GM19023 (cell line): ENCODE results near the gene MYO9B.

Experiments
- ATAC-seq: cut with Tn5 transposase; IDR thresholded peaks from one replicate; pipeline ENCODE4 v1.9.1; 2021; ENCODE audit warnings: mild to moderate bottlenecking, moderate library complexity; ENCODE audit not compliant: unreplicated experiment

The MYO9B gene

DNA sequence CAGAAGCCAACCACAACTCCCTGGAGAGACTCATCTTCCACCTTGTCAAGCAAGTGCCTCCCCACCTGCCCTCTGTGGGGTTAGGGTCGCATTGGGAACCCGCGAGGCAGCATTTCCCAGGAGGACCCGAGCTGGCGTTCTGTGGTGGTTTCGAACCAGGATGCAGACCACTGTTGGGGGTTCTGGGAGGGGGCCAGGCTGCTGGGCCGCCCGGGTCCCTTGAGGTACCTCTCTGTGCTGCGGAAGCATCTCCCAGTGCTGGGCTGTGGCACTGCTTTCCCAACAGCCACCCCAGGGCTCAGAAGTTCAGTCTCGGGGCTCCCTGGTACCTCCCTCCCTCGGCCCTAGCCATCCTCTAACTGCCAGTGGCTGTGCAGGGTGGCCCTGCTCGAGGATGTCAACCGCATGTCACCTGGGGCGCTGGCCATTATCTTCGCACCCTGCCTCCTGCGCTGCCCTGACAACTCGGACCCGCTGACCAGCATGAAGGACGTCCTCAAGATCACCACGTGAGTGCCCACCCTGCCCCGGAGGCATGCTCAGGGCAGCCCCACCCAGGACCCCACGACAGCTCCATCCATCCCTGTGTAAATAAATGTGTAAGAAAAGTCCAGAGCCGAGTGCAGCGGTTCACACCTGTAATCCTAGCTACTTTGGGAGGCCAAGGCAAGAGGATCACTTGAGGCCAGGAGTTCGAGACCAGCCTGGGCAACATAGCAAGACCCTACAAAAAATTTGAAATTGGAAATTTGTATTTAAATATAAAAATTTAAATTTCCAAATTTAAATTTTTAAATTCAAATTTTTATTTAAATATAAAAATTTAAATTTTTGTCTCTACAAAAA is 131.4 kb downstream of the MYO9B start:
- no peak for ATAC-seq

DNA sequence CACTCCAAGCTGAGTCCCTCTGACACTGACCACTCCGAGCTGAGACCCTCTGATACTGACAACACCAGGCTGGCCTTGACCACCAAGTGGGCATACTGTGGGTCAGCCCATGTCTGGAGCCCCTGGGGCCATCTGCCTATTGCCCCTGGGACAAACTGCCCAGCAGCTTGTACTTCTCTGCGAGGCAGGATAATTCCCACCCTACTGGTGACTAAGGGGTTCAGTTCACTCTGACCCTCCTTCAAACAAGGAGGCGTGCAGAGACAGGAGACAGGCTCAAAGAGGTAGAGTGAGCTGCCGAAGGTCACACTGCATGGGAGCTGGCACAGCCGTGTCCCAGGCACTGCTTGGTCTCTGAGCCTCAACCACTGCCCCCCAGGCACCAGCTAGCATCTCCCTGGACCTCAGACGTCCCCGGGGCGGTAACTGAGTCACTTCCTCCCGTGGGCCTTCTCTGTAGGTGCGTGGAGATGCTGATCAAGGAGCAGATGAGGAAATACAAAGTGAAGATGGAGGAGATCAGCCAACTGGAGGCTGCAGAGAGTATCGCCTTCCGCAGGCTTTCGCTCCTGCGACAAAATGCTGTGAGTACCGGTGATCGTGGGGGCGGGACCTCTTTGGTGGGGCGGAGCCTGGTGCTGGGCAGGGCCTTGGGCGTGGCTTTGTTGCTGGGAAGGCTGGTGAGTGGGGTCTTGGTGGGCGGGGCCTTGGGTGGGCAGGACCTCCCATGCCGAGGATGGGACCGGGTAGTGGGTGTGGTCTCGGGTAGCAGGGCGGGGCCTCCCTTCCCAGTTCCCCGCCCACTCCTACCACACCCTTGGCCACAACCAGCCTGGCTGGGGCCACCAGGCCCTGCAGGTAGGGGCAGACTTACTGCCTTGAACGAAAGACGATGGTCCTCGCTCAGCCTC is 133.8 kb downstream of the MYO9B start:
- ATAC-seq, result no peak

DNA sequence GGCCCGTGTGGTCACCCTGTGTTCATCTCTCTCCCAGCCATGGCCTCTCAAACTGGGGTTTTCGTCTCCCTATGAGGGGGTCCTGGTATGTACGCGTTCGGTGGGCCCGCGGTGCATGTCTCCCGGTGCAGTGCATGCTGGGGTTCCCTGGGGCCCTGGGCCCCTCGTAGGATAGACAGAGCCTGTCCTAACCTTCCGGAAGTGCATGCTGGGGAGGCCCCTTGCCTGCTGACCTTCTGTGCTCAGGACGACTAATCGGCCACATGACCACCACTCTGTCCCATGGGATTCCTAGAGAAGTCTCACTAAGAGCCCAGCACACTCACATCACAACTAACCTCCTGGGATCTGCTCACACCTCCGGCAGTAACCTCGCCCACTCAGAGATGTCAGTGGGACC is 134.7 kb downstream of the MYO9B start:
- no peak for ATAC-seq

DNA sequence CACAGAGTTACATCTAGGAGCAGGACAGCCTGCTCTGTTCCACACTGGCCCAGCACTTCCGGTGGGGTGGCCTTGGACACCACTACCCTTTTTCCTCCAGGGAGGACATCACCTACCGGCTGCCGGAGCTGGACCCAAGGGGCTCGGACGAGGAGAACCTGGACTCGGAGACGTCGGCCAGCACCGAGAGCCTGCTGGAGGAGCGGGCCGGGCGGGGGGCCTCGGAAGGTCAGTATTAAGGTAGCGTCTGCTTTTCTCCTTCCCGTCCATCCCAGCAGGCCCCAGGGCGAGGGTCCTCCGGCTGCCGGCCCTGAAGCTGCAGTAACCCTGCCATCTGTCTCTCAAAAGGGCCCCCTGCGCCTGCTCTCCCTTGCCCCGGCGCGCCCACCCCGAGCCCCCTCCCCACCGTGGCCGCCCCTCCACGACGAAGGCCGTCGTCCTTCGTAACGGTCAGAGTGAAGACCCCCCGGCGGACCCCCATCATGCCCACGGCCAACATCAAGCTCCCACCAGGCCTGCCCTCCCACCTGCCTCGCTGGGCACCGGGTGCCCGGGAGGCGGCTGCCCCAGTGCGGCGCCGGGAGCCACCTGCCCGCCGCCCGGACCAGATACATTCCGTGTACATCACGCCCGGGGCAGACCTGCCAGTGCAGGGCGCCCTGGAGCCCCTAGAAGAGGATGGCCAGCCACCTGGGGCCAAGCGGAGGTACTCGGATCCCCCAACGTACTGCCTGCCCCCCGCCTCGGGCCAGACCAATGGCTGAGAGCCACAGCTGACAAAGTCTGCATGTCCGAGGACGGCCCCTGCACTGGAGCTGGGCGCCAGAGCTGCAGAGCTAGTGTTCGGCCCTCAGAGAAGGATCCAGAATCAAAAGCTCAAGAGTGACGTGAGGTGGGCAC is 136.2 kb downstream of the MYO9B start:
- ATAC-seq, result no peak

DNA sequence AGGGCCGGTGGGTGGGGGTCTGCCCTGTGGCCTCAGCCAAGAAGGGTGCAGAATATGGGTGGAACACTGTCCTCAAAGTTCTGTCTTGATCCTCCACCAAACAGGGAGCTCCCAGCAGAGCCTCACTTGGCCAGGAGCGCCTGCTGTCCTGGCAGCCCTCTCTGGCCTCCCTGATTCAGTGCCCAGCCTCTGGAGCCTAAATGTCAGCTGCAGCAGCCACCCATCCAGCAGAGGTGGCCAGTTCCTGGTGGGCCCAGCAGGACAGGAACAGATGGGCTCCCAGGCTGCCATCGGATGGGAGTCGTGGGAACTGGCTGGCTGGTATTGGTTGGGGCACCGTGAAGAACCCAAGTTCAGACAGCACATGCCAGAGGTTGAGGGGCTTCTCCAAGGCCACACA is 137.8 kb downstream of the MYO9B start:
- no peak for ATAC-seq

DNA sequence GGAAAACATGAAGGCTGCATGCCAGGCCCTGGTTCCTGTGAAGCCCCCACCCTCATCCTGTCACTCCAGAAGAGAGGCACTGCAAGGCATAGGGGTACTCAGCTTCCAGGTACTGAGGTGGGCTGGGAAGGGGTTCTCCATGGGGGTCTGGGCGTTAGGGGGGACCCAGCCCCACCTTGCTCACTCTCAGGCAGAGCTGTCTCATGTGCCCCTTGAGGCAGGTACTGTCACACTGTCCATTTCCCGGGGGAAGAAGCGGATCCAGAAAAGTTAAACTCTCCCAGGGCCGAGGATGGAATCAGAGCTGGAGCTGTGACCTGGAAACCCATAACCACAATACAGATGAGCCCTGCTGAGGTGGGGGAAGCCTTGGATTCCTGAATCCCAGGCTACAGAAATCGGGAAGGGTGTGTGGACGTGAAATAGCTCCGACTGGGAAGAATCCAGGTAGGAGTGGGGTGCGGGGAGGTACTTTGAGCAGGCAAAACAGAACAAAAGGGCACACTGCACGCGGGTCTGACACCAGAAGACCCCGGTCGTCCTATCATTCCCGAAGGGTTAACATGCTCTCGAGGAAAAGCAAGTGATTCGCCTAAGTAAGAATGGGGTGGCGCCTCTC is 139.0 kb downstream of the MYO9B start:
- ATAC-seq, result no peak

DNA sequence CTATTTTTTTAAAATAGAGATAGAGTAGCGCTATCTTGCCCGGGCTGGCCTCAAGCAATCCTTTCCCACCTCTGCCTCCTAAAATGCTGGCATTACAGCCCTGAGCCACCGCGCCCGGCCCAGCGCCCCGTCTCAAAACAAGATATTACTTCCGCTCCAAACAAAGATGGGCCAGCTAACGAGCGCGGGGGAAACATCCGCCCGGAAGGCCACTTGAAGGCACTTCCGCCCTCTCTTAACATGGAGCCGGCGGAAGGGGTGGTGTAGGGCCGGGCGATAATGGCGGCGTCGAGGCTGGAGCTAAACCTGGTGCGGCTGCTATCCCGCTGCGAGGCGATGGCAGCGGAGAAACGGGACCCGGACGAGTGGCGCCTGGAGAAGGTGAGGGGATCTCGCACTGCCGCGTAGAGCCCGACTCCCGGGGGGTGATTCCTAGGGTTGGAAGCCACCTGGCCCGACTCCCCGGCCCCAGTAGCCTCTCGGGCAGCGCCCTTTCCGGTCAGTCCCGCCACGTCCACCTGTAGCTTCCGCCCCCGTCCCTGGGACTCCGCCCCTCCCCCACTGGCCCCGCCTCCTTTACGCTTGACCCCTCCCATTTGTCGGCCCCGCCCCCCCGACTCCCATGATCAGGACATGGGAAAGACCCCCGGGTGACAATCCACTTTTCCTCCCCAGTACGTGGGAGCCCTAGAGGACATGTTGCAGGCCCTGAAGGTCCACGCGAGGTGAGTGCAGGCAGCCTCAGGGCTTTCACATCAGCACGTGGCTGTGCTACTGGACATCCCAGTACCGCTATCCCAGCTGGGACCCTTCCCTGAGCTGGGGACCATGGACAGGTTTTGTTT is 139.8 kb downstream of the MYO9B start, which contains the start of gene USE1:
Gene USE1 (plus strand): TSS at position 231 of the 845 bp plus-strand sequence. CDS start 49 bp downstream, at position 280.
- peak; percentile 82 for ATAC-seq

DNA sequence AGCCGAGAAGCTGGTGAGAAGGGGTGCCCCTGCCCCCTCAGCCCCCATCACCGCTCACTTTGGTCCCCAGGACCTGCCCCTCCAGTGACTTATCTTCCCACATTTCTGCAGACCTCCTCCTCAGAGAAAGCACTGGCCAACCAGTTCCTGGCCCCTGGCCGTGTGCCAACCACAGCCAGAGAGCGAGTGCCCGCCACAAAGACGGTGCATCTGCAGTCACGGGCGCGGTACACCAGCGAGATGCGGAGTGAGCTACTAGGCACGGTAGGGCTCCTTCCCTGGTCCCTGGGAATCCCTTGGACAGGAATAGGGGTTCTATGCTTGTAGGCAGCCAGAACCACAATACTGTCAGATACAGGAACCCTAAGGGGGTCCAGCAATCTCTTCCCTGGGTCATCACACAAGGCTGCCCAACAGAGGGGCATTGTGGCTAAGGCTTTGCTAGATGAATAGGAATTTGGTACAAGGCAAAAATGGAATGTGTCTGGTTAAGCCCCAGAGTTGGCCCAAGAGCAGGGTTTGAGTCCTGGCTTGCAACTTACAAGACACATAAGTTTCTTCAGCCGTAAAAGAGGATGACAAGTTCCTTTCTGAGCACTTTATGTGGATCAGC is 140.6 kb downstream of the MYO9B start:
- no peak for ATAC-seq

DNA sequence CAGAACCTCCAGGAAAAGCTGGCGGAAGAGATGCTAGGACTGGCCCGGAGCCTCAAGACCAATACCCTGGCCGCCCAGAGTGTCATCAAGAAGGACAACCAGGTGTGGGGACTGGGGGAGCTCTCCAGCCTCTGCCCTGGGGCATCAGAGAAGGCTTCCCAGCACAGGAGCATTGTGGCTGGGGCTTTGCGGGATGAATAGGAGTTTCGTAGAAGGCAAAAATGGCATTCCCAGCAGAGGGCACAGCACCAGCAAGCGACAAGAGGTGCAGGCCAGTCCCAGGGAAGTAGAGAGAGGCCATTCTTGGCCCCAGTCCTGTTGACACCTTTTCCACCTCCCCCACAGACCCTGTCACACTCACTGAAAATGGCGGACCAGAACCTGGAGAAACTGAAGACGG is 143.7 kb downstream of the MYO9B start:
- no peak for ATAC-seq

DNA sequence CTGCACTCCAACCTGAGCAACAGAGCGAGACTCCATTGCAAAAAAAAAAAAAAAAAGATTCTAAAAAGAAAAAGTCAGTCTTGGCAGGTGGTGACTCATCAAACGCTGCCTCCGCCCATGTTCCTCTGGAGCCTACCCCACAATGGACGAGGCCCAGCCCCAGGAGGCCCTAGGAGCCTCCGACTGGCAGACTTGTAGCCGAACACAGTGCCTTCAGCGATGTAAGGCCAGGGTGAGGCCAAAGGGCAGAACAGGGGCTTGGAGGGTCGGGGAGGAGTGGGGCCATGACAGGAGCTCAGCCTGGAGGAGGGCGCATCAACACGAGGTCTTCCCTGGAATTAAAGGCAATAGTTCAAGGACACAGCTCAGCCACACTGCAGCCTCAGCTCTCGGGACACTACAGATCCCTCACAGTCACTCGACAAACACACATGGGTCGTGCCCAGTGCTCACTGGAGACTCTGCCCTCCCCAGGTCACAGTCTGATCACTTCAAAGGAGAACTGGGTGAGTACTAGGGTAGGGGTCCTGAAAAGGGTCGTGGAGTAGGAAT is 144.7 kb downstream of the MYO9B start:
- ATAC-seq, result no peak

DNA sequence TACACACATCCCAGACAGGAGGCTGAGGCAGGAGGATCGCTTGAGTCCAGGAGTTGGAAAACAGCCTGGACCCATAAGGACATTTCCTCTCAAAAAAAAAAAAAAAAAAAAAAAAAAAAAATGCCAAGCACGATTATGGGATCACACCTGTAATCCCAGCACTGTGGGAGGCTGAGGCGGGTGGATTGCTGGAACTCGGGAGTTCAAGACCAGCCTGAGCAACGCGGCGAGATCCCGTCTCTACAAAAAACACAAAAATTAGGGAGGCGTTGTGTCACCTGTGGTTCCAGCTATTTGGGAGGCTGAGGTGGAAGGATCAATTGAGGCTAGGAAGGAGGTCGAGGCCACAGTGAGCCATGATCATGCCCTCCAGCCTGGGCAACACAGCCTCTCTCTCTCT is 149.5 kb downstream of the MYO9B start:
- ATAC-seq, result no peak

DNA sequence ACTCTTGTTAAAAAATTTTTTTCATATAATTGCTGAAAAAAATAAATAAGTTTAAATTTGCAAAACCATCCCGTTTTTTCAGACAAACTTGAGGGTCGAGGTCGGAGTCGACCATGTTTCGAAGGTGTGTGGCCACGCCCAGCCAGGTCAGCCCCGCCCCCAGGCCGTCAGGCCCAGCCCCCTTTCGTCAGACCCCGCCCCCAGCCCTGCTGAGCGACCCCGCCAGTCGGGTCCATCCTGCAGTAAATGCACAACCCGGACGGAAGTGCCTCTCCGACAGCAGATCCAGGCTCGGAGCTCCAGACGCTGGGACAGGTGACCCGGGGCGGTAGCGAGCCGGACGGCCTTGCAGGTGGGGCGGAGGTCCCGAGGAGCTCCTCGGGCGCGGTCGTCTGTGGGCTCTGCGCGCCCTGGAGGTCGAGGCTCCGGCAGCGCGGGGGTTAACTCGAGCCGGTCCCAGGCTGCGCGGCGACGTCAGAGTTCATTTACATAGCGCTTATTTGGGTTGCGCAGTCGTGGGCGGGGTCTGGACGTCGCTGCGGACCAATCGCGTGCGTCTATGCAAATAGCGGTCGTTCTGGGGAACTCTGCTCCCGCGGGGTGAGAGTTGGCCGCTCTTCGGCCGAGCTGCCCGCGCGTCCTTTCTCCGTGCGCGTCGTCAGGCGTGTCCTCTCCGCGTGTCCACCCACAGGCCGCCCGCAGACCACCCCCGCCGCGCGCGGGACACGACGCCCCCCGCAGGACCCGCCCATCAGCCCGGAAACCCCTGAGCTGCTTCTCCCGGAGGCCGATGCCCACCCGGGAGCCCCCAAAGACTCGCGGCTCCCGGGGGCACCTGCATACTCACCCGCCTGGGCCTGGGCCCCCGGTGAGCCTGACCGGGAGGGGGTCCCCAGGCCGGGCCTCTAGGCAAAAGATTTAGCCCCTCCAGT is 150.7 kb downstream of the MYO9B start, which contains the start of gene OCEL1:
Gene OCEL1 (plus strand): TSS at position 225 of the 932 bp plus-strand sequence. CDS start 22 bp downstream, at position 247.
- peak; percentile 91 for ATAC-seq

DNA sequence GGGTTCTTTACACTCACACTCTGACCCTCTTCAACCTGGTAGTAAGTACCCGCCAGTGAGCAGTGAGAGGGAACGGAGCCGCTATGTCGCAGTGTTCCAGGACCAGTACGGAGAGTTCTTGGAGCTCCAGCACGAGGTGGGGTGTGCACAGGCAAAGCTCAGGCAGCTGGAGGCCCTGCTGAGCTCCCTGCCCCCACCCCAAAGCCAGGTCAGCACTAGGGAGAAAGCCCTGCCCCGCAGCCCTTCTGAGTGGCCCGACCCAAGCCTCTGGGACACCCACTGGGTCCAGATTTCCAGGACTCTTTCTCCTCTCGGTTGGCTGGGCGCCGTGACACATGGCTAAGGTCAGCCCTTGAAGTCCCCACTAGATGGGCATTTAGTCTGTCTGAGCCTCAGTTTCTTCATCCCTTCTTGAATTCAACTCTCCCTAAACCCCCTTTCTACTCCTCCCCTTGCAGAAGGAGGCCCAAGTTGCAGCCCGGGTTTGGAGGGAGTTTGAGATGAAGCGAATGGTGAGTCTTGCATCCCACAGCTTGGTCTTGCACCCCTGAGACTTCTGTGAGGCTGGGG is 152.3 kb downstream of the MYO9B start:
- ATAC-seq, result no peak

DNA sequence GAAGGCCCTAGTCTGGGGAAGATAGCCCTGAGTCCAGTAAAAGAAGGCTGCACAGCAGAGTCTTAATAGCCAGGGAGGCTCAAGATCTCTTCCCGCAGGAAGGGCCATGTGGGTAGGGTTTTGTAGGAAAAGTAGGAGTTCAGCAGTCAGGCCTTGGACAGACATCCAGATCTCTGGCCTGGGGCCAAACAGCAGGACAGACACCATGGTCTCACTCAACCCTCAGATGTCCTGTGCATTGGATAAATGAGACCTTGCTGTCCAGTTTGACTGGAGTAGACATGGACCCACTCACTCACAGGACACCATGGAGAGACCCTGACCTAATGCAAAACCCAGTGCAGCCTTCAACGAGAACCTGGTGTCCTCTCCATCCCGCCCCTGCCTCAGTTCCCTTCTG is 154.3 kb downstream of the MYO9B start:
- no peak for ATAC-seq

DNA sequence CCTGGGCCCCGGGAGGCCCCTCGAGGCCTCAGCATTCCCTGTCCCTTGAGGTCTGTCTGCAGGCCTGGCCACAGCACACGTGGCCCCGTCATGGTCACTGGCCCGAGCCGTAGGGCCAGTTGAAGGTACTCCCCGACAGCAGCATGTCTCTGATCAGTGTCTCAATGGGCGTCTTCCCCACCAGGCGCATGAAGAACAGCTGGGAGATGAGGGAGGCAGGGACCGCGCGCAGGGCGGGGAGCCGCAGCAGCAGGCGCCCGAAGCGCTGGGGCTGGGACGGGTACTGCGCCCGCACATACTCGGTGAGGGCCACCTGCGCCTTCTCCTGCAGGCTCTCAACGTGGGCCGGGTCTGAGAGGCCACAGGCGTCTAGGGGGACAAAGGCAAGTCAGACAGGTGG is 156.7 kb downstream of the MYO9B start:
- no peak for ATAC-seq

DNA sequence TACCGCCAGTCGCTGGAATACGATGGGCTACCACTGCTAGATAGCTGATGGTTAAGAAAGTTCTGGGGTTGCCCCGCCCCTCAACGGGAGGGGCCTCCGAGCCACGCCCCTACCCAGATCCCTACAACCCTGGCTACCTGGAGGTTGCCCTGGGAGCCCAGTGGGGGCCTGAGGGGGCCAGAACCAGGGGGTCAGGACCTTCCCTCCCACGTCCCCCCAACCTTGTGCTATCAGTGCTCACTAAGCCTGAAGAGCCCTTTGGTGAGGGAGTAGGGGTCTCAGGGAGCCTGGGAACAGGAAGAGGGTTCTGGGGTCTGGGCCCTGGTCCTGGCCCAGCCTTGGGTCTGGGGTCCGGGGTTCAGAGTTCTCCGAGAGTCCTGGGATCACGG is 159.3 kb downstream of the MYO9B start:
- ATAC-seq, result no peak

DNA sequence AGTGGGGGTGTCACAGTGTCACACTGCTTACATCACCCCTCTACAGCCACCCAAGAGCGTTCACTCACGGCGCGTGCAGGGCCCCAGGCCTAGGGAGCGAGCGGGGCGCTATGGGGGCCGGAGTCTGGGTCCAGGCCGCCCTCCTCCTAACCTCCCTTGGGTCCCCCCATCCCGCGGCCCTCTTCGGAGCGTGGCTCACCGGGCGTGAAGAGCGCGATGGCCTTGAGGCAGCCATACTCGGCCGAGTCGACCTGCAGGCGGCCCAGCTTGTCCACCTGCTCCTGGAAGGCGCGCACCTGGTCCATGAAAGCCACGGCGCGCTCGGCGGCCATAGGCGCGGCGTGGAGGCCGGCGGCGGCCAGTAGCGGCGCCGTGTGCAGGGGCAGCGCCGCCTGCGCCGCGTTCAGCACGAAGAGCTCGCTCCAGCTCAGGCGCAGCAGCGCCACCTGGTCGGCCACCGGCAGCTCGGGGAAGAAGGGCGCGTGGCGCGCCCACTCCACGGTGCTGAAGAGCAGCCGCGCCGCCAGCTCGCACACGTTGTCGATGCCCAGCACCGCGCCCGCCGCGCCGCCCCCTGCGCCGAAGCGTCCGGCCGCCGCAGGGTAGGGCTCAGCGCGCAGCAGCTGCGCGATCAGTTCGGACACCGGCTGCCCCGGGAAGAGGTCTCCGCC is 159.9 kb downstream of the MYO9B start:
- ATAC-seq, result peak; percentile 72
